GM18508 (cell line): ENCODE results near the gene EFCAB5.
"Not testable (repeated sequence)": the region's sequence is repeated elsewhere in the genome, so short reads cannot be mapped to it uniquely, and the experiment has no call there.

Source experiments
- ATAC-seq: cut with Tn5 transposase; IDR thresholded peaks from one replicate; pipeline ENCODE4 v1.9.1; 2021; ENCODE audit warnings: moderate number of reproducible peaks; ENCODE audit not compliant: insufficient read depth, unreplicated experiment

The EFCAB5 gene

GRCh38 chr17:29941334-29941733 lies at the start of gene EFCAB5:
TSS of gene EFCAB5 (plus strand) at chr17:29941634. CDS start at chr17:29941797, 163 bp downstream.
- ATAC-seq, result no peak

GRCh38 chr17:29892201-29892600 lies 49.2 kb upstream of the EFCAB5 start:
- no peak for ATAC-seq

- ATAC-seq, result not testable (repeated sequence)
Observed at GRCh38 chr17:29897136-29897535, 44.3 kb upstream of the EFCAB5 start.

GRCh38 chr17:29903471-29903870 lies 38.0 kb upstream of the EFCAB5 start:
- ATAC-seq, result no peak

- no peak for ATAC-seq
Observed at GRCh38 chr17:29905086-29905878, 36.2 kb upstream of the EFCAB5 start.

- no peak for ATAC-seq
Observed at GRCh38 chr17:29905879-29906167, 35.6 kb upstream of the EFCAB5 start.

- ATAC-seq, result no peak
Observed at GRCh38 chr17:29906969-29907368, 34.5 kb upstream of the EFCAB5 start.

- ATAC-seq, result no peak
Observed at GRCh38 chr17:29909236-29910003, 32.0 kb upstream of the EFCAB5 start.

- ATAC-seq, result no peak
Observed at GRCh38 chr17:29911641-29912177, 29.7 kb upstream of the EFCAB5 start.

GRCh38 chr17:29914819-29915537 lies 26.5 kb upstream of the EFCAB5 start:
- ATAC-seq, result no peak

- no peak for ATAC-seq
Observed at GRCh38 chr17:29918016-29918415, 23.4 kb upstream of the EFCAB5 start.

- ATAC-seq, result no peak
Observed at GRCh38 chr17:29918922-29919856, 22.2 kb upstream of the EFCAB5 start.

- ATAC-seq, result no peak
Observed at GRCh38 chr17:29924786-29925185, 16.6 kb upstream of the EFCAB5 start.

- no peak for ATAC-seq
Observed at GRCh38 chr17:29927546-29927945, 13.9 kb upstream of the EFCAB5 start.

- ATAC-seq, result no peak
Observed at GRCh38 chr17:29929006-29929532, 12.4 kb upstream of the EFCAB5 start.

- ATAC-seq, result no peak
Observed at GRCh38 chr17:29929533-29930408, 11.7 kb upstream of the EFCAB5 start, which contains the start of gene SSH2. TSS of gene SSH2 (minus strand) at chr17:29930228. CDS start at chr17:29930000, 228 bp downstream.

GRCh38 chr17:29930409-29931010 lies 10.9 kb upstream of the EFCAB5 start:
- ATAC-seq, result no peak
